ENCODE data around the gene GGT5.
"Not testable (repeated sequence)": the region's sequence is repeated elsewhere in the genome, so short reads cannot be mapped to it uniquely, and the experiment has no call there.

Gene GGT5

GRCh38 chr22:24182900-24183246 is 62.0 kb downstream of the GGT5 start:
- DNase-seq (ENCODE audit: low read depth) = not testable (repeated sequence)

- DNase-seq (ENCODE audit: low read depth) = no peak
Observed at GRCh38 chr22:24181996-24182899, 62.6 kb downstream of the GGT5 start.

GRCh38 chr22:24181088-24181995 is 63.5 kb downstream of the GGT5 start, which contains the start of gene SUSD2:
Gene SUSD2 (plus strand): TSS chr22:24181487. CDS start chr22:24181520, 33 bp downstream.
- no peak for DNase-seq (ENCODE audit: low read depth)

- no peak for DNase-seq (ENCODE audit: low read depth)
Observed at GRCh38 chr22:24180316-24181087, 64.4 kb downstream of the GGT5 start.

GRCh38 chr22:24179478-24180210 is 65.2 kb downstream of the GGT5 start:
- DNase-seq (ENCODE audit: low read depth) = no peak

GRCh38 chr22:24178502-24179440 is 66.1 kb downstream of the GGT5 start:
- DNase-seq (ENCODE audit: low read depth) = no peak

GRCh38 chr22:24178021-24178431 is 66.9 kb downstream of the GGT5 start:
- no peak for DNase-seq (ENCODE audit: low read depth)

- no peak for DNase-seq (ENCODE audit: low read depth)
Observed at GRCh38 chr22:24177456-24177855, 67.4 kb downstream of the GGT5 start.

- no peak for DNase-seq (ENCODE audit: low read depth)
Observed at GRCh38 chr22:24177045-24177444, 67.8 kb downstream of the GGT5 start.

GRCh38 chr22:24176630-24177029 is 68.3 kb downstream of the GGT5 start:
- DNase-seq (ENCODE audit: low read depth) = no peak

- no peak for DNase-seq (ENCODE audit: low read depth)
Observed at GRCh38 chr22:24176040-24176439, 68.8 kb downstream of the GGT5 start.

GRCh38 chr22:24175160-24175808 is 69.6 kb downstream of the GGT5 start:
- DNase-seq (ENCODE audit: low read depth) = peak; percentile 35

- DNase-seq (ENCODE audit: low read depth) = no peak
Observed at GRCh38 chr22:24171822-24172221, 73.1 kb downstream of the GGT5 start.

GRCh38 chr22:24170632-24171031 is 74.2 kb downstream of the GGT5 start:
- DNase-seq (ENCODE audit: low read depth) = no peak

GRCh38 chr22:24170188-24170587 is 74.7 kb downstream of the GGT5 start:
- DNase-seq (ENCODE audit: low read depth) = no peak

Measured in stimulated activated CD8-positive, alpha-beta memory T cell treated with anti-CD3 and anti-CD28 coated beads, Interleukin-12 subunit alpha, Interleukin-12 subunit beta, amount 100 ng/mL, for 4 hours (primary cell).